ENCODE measurements around the gene NOX4. TPM values are rescaled to one million over a fixed set of nuclear protein-coding genes. Genes with fewer than 3 reads are reported as not detected.

Gene NOX4
- total RNA-seq: 10 to 100 TPM in 1 of 2 donors, 1 to 10 TPM in 1; 5.9 to 20.2 TPM

GRCh38 chr11:89490981-89491690, at the start of gene NOX4:
Gene NOX4, minus strand, starts transcription at chr11:89491375. Its CDS starts 129 bp downstream, at chr11:89491246.
- no peaks in the 10 kb centered on the region for H3K9me3 ChIP-seq
- H3K4me3 ChIP-seq: peak within 1 kb of the TSS; percentile 53 to 61
- H3K27ac ChIP-seq: peak within 1 kb of the TSS; percentile 75 to 78
- H3K4me1 ChIP-seq: no peaks in the 10 kb centered on the region
- no peaks in the 10 kb centered on the region for H3K27me3 ChIP-seq
- H3K36me3 ChIP-seq: no peaks in the 10 kb centered on the region
- no peak for TF ChIP-seq CTCF (IDR thresholded peaks at IDR 0.05)
- peak; percentile 63 for DNase-seq (ENCODE audit: low spot score)

DNA sequence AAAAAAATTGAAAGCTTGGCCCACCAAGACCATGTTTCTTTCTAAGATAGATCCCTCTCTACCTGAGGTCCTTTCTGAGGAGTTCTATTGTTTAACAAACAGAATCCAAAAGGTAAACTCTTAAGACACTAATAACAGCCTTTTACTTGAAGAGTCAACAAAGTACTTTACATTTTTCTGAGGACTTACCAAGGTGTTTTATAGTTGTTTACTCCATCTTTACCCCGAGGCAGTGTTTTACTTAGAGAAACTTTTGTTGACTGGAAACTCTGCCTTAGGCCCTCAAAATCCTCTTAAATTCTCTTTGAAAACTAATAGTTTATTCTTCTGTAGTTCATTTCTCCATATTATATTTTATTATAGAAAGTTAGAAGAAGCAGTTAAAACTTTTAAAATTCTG, 49.7 kb upstream of the NOX4 start:
- Histone ChIP-seq H3K36me3 (no peaks in the 10 kb centered on the region), H3K4me1 (no peaks in the 10 kb centered on the region), H3K4me3 (no peak overlapping the region), H3K27me3 (no peaks in the 10 kb centered on the region), H3K27ac (no peak overlapping the region), H3K9me3 (no peaks in the 10 kb centered on the region)
- DNase-seq (ENCODE audit: low spot score): no peak
- TF ChIP-seq CTCF (IDR thresholded peaks at IDR 0.05): no peak

DNA sequence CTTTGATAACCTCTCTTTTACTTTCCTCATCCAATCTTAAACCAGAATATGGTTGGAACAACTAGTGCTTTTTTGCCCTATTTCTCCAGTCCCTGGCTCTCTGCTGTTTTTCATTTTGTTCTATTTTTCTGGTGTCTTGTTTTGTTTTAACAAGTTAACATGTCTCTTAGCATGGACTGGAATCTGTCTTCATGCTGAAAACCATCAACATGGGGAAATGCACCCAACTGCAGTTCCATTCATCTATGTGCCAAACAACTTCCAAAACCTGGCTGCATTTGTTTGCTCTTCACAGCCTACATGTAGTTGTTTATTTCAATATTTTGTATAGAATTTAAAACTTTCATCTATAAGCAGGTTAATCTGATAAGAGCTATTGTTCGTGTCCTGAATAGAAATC, 46.8 kb upstream of the NOX4 start:
- H3K27me3 ChIP-seq: no peaks in the 10 kb centered on the region

DNA sequence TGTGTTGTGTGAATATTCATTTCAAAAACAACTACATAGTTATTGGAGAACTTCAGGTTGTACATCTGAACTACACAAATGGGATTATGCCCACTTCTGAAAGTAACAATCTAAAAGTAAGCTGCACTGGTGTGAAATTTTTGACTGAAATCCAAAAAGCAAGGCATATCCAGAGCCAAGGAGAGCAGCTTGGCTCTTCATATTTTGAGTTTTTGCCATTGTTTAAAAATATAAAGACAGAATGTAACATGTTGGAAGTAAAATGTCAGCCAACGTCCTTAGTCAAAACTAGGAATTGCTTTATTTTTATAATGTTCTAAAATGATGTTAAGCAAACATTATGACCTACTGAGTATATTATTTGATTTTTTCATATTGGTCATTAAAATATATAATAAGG, 45.8 kb upstream of the NOX4 start:
- Histone ChIP-seq H3K27ac (no peak overlapping the region), H3K36me3 (no peaks in the 10 kb centered on the region), H3K27me3 (no peaks in the 10 kb centered on the region), H3K4me3 (no peak overlapping the region), H3K4me1 (no peaks in the 10 kb centered on the region), H3K9me3 (no peaks in the 10 kb centered on the region)
- DNase-seq (ENCODE audit: low spot score): no peak
- TF ChIP-seq CTCF (IDR thresholded peaks at IDR 0.05): no peak

More for the DNA sequence above, 46.8 kb upstream of the NOX4 start:
- no peak for DNase-seq (ENCODE audit: low spot score)
- Histone ChIP-seq H3K9me3 (no peaks in the 10 kb centered on the region), H3K36me3 (no peaks in the 10 kb centered on the region), H3K4me3 (no peak overlapping the region), H3K4me1 (no peaks in the 10 kb centered on the region), H3K27ac (no peak overlapping the region)
- no peak for TF ChIP-seq CTCF (IDR thresholded peaks at IDR 0.05)

GRCh38 chr11:89535221-89535620, 44.0 kb upstream of the NOX4 start:
- H3K27me3 ChIP-seq: no peaks in the 10 kb centered on the region
- no peak for DNase-seq (ENCODE audit: low spot score)
- TF ChIP-seq CTCF (IDR thresholded peaks at IDR 0.05): no peak

More at GRCh38 chr11:89535221-89535620, 44.0 kb upstream of the NOX4 start:
- no peaks in the 10 kb centered on the region for H3K4me1 ChIP-seq
- H3K9me3 ChIP-seq: no peaks in the 10 kb centered on the region
- H3K36me3 ChIP-seq: no peaks in the 10 kb centered on the region
- H3K27ac ChIP-seq: no peak overlapping the region
- H3K4me3 ChIP-seq: no peak overlapping the region
